ENCODE measurements around the gene AUNIP.

Gene AUNIP

DNA sequence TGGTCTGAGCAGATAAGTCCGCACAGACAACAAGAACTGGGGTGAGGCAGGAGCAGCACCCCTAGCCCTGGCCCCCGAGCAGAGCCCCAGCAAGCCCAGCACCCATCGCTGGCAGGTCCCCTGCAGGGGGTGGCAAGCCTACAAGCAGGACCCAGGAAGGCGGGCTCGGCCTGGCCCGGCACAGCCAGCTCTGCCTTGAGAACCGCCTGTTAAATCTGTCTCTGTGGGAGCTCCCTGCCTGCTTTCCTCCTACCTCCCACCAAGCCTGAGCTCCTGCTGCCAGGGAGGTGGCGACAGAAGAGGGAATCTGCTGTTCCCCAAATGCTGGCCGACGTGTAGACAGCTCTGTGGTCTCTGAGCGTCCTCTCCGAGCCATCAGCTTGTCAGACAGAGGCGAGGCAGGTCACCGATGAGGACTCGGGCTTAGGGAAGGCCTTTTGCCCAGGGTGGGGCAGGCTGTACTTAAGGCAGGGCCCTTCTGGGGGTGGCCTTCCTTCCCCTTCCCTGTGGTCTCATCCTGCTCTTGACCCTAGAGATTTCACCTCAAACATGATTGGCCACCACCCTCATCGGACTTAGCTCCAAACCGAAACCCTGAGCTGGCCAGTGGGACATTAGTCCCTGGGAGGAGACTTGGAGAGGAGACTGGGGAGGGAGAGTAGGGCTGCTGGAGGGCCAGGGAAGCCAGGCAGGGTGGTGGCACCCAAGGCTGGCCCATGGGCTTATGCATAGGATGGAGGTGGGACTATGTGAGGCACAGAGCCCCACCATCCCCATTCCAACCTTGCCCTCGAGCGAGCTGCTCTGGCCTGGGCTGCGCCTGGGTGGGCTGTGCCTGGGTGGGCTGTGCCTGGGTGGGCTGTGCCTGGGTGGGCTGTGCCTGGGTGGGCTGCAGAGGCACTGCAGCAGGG lies 51.5 kb downstream of the AUNIP start:
- no peak for DNase-seq

DNA sequence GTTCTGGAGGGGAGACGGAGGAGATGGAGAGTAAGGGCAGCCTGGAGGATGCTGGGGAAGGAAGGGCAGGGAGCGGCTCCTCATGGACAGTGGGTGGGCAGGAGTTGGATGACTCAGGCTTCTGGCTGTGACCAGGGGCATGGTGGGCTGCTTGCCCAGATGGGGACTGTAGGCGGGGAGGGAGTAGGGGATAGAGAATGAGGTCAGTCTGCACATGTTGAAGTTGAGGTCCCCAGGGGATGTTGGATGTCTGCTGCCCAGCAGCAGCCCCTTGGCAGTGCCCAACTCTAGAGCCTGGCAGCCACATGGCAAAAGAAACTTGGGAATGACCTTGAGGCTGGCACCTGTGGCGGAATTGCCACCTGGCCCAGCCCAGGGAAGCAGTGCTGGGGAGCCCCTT lies 52.8 kb downstream of the AUNIP start:
- DNase-seq, result no peak

DNA sequence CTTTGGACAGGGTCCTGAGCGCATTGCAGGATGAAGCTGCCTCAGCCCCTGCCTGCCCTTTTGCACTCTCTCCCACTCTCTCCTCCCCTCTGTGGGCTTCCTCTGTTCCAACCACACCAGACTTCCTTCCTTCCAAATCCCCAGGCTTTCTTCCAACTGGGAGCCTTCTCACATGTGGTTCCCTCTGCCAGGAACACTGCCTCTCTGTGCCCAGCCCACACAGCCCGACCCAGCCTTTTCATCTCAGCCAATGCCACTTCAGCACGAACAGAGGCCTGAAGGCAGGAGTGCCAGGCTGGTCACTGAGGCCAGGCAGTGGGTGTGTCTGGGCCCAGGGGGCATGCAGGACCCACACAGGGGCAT lies 53.4 kb downstream of the AUNIP start:
- no peak for DNase-seq

GRCh38 chr1:25804964-25805862 lies 54.0 kb downstream of the AUNIP start:
- DNase-seq, result no peak

DNA sequence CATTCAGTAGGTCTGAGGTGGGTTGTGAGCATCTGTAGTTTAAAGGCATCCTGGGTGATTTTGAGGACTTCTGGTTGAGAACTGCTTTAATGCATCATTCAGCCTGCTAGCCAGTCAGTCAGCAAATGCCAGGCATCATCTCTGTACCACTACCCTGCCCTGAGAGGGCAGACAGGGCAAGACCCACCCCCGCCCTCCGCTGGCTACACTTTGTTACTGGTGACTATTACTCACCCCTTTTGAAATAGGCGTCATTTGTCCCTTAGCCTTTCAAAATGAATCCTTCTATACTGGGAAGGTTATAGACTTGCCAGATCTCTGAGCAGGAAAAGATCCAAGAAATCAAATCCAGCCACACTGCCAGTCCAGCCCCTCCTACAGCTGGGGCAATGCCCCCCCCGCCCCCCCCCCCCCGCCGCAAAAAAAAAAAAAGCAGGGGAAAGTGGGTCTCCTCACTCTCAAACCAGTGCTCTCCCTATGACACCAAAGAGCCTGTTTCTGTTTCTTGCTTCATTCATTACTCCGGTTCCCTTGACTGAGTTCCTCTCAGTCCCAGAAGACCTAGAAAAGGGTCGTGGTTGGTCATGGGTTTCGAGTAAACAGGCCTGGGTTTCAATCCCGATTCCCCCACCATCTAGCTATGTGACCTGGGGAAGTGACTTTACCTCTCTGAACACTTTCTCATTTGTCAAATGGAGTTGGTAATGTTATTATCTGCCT lies 54.9 kb downstream of the AUNIP start:
- DNase-seq, result no peak

- no peak for DNase-seq
Measured at GRCh38 chr1:25803368-25803767, 55.9 kb downstream of the AUNIP start.

GRCh38 chr1:25802915-25803314 lies 56.3 kb downstream of the AUNIP start:
- no peak for DNase-seq

GRCh38 chr1:25800703-25801377 lies 58.4 kb downstream of the AUNIP start:
- DNase-seq, result no peak

DNA sequence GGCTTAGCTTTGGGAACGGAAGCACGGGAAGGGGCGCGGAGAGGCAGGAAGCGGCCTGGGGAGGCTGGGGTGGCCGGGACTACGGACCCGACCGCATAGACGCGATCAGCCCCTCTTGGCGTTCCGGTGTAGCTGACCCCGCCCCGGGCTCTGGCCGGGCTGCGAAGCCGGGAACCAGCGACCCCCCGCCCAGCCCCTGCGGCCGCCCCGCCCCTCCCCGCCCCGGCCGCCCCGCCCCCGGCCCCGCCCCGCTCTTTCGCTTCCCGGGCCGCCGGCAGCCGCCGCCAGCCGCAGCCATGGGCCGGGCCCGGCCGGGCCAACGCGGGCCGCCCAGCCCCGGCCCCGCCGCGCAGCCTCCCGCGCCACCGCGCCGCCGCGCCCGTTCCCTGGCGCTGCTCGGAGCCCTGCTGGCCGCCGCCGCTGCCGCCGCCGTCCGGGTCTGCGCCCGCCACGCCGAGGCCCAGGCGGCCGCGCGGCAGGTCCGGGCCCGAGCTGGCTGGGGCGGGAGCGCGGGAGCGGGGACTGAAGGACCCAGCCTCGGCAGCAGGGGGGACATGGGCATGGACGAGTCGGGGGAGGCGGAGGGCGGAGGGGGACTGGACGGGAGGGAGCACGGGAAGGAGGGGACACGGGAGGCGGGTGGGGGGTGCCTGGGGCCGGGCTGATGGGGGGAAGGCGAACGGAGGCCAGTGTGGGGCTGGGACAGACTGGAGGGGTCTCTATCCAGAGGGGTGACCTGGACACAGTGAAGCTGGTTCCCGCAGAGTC lies 59.1 kb downstream of the AUNIP start, which contains the start of gene SELENON:
Gene SELENON, plus strand, starts transcription at position 259 of the 768 bp plus-strand sequence. Its CDS starts 38 bp downstream, at position 297.
- DNase-seq, result no peak

GRCh38 chr1:25799352-25799934 lies 59.8 kb downstream of the AUNIP start:
- DNase-seq, result no peak

GRCh38 chr1:25798666-25799351 lies 60.4 kb downstream of the AUNIP start:
- DNase-seq, result no peak

GRCh38 chr1:25797939-25798338 lies 61.3 kb downstream of the AUNIP start:
- DNase-seq, result no peak

- DNase-seq, result no peak
Measured at GRCh38 chr1:25796811-25797458, 62.3 kb downstream of the AUNIP start.

DNA sequence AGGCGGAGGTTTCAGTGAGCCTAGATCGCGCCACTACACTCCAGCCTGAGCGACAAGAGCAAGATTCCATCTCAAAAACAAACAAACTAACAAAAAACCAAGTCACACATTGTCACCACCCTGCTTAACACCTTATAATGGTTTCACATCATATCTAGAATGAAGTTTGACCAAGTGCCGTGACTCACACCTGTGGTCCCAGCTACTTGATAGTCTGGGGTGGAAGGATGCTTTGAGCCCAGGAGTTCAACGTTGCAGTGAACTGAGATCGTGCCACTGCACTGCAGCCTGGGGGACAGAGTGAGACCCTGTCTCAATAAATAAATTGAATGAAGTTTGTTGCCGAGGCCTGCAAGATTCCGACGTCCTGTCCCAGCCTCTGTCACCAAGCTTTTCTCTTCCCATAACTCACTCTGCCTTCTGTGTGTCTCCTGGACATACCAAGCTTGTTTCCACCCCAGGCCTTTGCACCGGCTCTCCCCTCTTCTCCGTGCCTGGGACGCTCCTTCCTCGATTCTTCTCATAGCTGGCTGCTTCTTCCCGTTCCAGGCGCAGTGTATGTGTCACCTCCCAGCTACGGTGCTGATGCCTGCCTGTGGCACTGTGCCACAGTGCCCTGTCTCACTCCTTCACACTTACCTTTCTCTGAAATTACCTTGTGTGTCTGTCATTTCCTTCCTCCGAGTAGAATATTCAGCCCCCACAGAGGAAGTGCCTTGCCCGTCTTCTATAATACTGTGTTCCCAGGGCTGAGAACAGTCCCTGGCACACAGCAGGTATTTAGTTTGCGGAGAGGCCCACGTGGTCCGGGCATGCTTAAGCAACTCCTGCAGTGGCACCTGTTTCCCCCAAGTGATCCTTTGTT lies 63.1 kb downstream of the AUNIP start:
- no peak for DNase-seq

- DNase-seq, result no peak
Measured at GRCh38 chr1:25795211-25795610, 64.0 kb downstream of the AUNIP start.

GRCh38 chr1:25794325-25794724 lies 64.9 kb downstream of the AUNIP start:
- DNase-seq, result no peak

DNA sequence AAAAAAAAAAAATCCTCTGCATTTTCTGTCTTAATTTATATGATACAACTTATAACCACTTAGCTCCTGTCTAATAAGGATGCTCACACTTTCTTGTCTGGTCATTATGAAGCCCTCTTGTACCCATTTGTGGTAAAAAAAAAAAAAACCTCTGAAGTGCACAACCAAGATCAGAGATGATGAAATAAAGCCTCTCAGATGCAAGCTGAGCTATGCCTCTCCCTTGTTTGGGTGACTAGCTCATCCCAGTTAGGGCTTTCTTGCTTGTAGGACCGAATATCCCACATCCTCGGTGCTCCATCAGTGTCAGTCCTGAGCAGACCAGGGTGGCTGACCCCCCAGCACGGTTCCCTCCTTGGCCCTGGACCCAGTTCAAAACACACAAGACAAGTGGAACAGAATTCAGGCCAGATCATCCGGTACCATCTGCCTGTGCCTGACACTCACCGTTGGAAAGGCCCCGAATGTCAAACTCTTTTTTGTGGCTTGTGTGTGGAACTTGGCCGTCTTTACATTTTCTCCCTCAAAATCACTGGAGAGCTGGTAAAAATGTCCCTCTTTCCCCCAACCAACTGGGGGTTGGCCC lies 65.6 kb downstream of the AUNIP start:
- no peak for DNase-seq

DNA sequence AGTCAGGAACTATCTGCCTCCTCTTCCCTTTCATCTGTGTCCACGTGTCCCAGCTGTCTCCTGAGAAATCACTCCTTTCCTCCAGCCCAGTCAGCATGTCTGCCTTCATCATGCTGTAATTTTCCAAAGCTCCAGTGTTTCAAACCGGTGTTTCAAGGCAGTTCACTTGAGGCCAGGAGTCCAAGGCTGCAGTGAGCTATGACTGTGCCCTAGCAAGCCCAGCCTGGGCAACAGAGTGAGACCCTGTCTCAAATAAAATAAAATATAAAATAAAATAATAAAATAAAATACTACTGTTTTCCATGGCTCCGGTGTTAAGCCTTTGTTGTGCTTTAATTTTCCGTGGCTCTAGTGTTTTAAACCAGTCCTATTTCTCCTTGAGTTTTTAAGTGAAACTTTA lies 67.1 kb downstream of the AUNIP start:
- DNase-seq, result no peak

- DNase-seq, result no peak
Measured at GRCh38 chr1:25790472-25790871, 68.8 kb downstream of the AUNIP start.

All from cortex of kidney (tissue), 1 donor.